ENCODE results near the gene SRPRB. TPM values are rescaled to one million over a fixed set of nuclear protein-coding genes. Genes with fewer than 3 reads are reported as not detected.

Gene SRPRB
- total RNA-seq, 1 experiment from 2014 or later = 54.8 TPM

- no peak overlapping the region for H3K56ac ChIP-seq (ENCODE audit: insufficient read length, low read depth, low read length)
- H4K5ac ChIP-seq (ENCODE audit: insufficient read length, low read depth, low read length) = no peak overlapping the region
- H2BK120ac ChIP-seq (ENCODE audit: low read depth, low read length, poor library complexity, severe bottlenecking) = no peak overlapping the region
- no peaks in the 10 kb centered on the region for H3K9me3 ChIP-seq (ENCODE audit: control insufficient read depth, low read depth, low read length)
- no peak overlapping the region for H3K27ac Mint-ChIP-seq
- H4K20me1 ChIP-seq (ENCODE audit: control insufficient read depth, insufficient read depth, insufficient read length) = no peaks in the 10 kb centered on the region
- no peak overlapping the region for H2BK5ac ChIP-seq (ENCODE audit: insufficient read length, low read length)
- H3K23ac ChIP-seq (ENCODE audit: insufficient read length, low read depth, low read length) = no peak overlapping the region
- H4K8ac ChIP-seq (replicated peaks; ENCODE audit: insufficient read length, low read depth, low read length) = no peak overlapping the region
- no peak overlapping the region for H3K27ac ChIP-seq (ENCODE audit: insufficient read length, low read depth, low read length)
- H3K4me3 Mint-ChIP-seq = no peak overlapping the region
- no peaks in the 10 kb centered on the region for H3K9me3 Mint-ChIP-seq
- no peaks in the 10 kb centered on the region for H3K4me1 ChIP-seq (ENCODE audit: insufficient read depth, low read length)
- no peak overlapping the region for H2BK15ac ChIP-seq (ENCODE audit: low read depth, low read length)
- H3K27me3 Mint-ChIP-seq (ENCODE audit: low read depth) = peaks cover 15% of the 10 kb centered on the region
- H3K23me2 ChIP-seq (ENCODE audit: insufficient read length, low read depth, low read length, poor library complexity, severe bottlenecking) = no peaks in the 10 kb centered on the region
- H3K36me3 Mint-ChIP-seq (ENCODE audit: insufficient read depth in 1 of 3, low read depth in 3 of 3) = no peaks in the 10 kb centered on the region; a peak in 1 of 7 replicates
- no peaks in the 10 kb centered on the region for H3K27me3 ChIP-seq (ENCODE audit: insufficient read depth, low read length)
- H3K79me1 ChIP-seq (ENCODE audit: insufficient read depth, low read depth, low read length, poor library complexity, severe bottlenecking) = no peaks in the 10 kb centered on the region
- H3K4me2 ChIP-seq (ENCODE audit: insufficient read depth, insufficient read length, low read length) = no peak overlapping the region
- no peak overlapping the region for H3K9ac ChIP-seq (ENCODE audit: extremely low read depth, insufficient read length, low read length)
- H3K4ac ChIP-seq (ENCODE audit: low read depth, low read length) = no peak overlapping the region
- H3K4me1 Mint-ChIP-seq = peaks cover 25 to 26% of the 10 kb centered on the region in 2 experiments
- no CpG with 5 or more reads among the region's 2 CpGs for WGBS (ENCODE audit: extremely low coverage, insufficient read length, low lambda C conversion rate)
- H3T11ph ChIP-seq (ENCODE audit: low read length) = no peak overlapping the region
- no peak overlapping the region for H2AK5ac ChIP-seq (ENCODE audit: insufficient read length, low read length)
- no peak overlapping the region for H3K18ac ChIP-seq (ENCODE audit: insufficient read length, low read depth, low read length)
- H2BK12ac ChIP-seq (ENCODE audit: insufficient read length, low read depth, low read length) = no peak overlapping the region
- no peak overlapping the region for H2BK20ac ChIP-seq (ENCODE audit: low read depth, low read length, poor library complexity, severe bottlenecking)
- no peak for TF ChIP-seq CTCF (conservative IDR thresholded peaks at IDR 0.05)
- no peak overlapping the region for H2AFZ ChIP-seq (ENCODE audit: low read length)
- no peak overlapping the region for H4K91ac ChIP-seq (ENCODE audit: insufficient read length, low read depth, low read length)
- no peak overlapping the region for H3K14ac ChIP-seq (ENCODE audit: insufficient read depth, low read length)
- DNase-seq = no peak
- no peaks in the 10 kb centered on the region for H3K79me2 ChIP-seq (ENCODE audit: insufficient read depth, low read length)
These were observed 45.8 kb upstream of the SRPRB start for GRCh38 chr3:133759740-133760305.
